ENCODE results near the gene FGF3. TPM values are rescaled to one million over a fixed set of nuclear protein-coding genes. Genes with fewer than 3 reads are reported as not detected.

The FGF3 gene
- not detected in 2 replicates for total RNA-seq

DNA sequence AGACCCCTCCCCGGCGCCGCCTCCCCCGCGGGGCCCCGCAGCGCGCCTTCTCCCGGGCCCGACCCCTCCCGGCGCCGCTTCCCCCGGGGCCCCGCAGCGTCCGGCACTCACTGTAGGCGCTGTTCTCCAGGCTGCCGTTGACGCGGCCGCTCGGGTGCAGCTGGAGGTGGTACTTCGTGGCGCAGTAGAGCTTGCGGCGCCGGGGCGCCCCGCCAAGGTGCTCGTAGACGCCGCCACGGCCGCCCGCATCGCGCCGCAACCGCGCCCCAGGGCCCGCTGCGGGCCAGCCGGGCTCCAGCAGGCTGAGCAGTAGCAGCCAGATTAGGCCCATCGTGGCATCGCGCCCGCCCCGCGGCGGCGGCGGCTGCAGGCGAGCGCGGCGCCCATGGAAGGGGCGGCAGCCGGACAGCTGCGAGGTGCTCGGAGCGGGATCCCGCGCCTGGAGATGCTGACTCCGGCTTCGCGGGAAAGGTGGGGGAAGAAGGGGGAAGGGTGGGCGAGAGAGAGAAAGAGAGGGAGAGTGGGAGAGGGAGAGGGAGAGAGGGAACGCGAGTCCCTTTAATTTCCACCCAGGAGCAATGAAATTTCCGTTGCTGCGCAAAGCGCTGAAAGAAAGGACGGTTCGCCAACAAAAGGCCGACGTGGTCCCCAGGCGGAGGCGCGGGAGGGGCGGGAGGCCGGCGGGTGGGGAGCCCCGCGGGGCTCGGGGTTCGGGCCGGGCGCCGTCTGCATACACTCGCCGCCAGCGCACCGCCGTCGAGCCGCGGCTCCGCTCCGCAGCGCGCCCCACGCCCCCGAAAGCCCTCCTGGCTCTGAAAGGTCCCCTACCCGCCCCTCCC is at the start of gene FGF3:
Gene FGF3, minus strand, starts transcription at position 814 of the 839 bp plus-strand sequence. Its CDS starts 483 bp downstream, at position 331.
- DNase-seq (ENCODE audit: low read depth in 2 of 2), result no peak

- DNase-seq (ENCODE audit: low read depth in 2 of 2), result no peak
Measured at GRCh38 chr11:69868871-69869270, 49.7 kb upstream of the FGF3 start.

- no peak for DNase-seq (ENCODE audit: low read depth in 2 of 2)
Measured at GRCh38 chr11:69868006-69868810, 49.0 kb upstream of the FGF3 start.

- DNase-seq (ENCODE audit: low read depth in 2 of 2), result peak; percentile 23
Measured at GRCh38 chr11:69867076-69868005, 48.1 kb upstream of the FGF3 start.

- DNase-seq (ENCODE audit: low read depth in 2 of 2), result no peak
Measured at GRCh38 chr11:69866648-69867047, 47.4 kb upstream of the FGF3 start.

DNA sequence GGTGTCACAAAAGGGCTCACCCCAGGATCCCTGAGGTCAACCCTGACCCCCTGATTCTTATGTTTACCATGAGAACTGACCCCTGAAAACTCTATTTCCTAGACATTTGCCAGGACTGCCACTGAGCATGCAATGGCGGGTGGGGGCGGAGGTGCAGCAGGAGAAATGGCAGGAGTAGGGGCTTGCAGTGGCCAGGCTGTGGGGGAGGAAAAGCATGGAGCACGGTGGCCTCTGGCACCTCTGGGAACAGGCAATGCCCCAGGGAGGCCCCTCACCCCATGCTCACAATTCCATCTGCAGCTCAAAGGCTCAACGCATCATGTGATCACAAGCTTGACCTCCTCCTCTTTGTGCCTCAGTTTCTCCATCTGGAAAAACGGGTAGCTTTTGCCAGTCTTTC is 46.5 kb upstream of the FGF3 start:
- no peak for DNase-seq (ENCODE audit: low read depth in 2 of 2)

DNA sequence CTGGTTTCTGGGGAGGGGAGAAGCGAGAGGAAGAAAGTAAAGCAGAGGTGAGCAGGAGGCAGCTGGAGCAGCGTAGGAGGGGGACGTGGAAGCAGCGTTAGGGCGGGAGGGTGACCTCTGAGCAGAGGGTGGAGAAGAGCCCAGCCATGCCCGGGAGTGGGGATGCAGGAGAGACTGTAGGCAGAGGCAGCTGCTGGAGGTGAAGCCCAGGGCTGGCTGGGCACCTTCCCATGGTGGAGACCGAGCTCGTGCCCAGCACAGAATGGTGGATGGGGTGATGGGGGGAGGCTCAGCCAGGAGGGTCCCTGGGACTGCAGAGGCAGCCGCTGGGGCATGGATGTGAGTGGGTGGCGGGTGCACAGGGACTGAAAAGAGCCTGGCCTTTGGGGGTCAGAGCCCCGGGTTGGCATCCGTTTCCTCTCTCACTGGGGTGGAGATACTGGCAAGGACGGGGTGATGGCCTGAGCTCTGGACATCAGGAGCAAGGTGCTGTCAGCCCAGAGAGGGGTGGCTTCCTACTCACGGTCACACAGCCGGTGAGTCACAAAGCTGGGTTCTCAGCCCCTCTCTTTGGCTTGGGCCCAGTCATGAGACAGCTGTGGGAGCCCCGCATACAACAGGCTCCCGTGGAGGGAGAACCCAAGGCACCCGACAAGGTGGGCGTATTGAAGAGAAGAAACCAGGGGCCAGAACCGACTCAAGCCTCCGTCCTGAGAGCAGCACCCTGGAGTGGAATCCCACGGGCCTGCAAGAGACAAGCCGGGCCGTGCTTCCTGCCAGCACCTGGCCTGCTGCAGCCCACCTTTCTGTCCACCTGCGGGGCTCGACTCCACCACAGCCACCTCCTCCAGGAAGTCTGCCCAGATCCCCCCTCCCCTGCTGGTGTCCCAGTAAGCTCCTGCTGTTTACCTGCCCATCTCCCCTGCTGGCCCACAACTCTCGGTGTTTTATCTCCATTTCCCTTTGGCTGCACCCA is 45.8 kb upstream of the FGF3 start:
- no peak for DNase-seq (ENCODE audit: low read depth in 2 of 2)

GRCh38 chr11:69863544-69864200 is 44.5 kb upstream of the FGF3 start:
- DNase-seq (ENCODE audit: low read depth in 2 of 2), result no peak

DNA sequence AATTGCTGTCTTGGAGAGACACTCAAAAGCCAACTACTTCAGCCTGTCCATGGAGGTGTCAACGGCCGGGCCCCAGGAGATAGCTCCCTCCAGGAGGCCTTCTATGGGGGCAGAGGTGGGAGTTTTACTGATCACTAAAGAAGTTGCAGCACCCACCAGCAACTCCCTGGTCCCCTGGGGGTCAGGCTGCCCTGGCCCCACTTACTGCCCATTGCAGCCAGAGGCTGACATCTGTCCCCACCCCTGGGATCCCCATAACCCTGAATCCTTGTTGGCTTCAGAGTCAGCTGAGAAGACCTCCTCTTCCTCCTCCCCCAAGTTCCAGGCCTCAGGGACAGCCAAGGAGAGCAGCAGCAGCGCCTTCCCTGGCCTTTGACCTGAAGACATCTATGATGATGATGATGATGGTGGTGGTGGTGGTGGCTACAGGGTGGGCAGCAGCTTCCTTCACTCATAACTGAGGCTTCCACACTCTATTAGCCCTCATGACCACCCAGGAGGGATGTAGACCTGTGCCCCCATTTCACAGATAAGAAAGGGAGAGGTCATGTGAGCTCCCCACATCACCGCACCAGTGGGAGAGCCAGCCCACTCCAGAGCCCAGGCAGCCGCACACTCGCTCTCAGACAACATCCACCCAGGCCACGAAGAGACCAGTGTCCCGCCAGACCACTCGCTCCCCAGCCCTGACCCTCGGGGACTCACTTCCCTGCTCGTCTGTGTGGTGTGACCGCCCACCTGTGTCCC is 43.8 kb upstream of the FGF3 start:
- no peak for DNase-seq (ENCODE audit: low read depth in 2 of 2)

- DNase-seq (ENCODE audit: low read depth in 2 of 2), result no peak
Measured at GRCh38 chr11:69862331-69862771, 43.1 kb upstream of the FGF3 start.

GRCh38 chr11:69861901-69862300 is 42.7 kb upstream of the FGF3 start:
- no peak for DNase-seq (ENCODE audit: low read depth in 2 of 2)

- no peak for DNase-seq (ENCODE audit: low read depth in 2 of 2)
Measured at GRCh38 chr11:69860796-69861445, 41.7 kb upstream of the FGF3 start.

DNA sequence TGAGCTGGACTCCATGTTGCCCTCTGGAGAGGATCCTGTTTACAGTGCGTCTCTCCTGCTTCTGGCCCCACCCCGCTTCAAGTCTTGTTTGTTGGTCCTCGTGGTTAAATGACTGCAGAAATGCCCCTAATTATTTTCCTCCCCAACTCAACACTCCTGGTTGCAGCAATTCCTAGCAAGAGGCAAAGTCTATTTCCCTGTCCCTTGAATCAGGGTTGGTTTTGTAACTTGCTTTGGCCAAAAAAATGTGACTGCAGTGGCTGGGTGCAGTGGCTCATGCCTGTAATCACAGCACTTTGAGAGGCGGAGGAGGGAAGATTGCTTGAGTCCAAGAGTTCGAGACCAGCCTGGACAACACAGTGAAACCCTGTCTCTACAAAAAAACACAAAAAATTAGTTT is 41.0 kb upstream of the FGF3 start:
- no peak for DNase-seq (ENCODE audit: low read depth in 2 of 2)

- no peak for DNase-seq (ENCODE audit: low read depth in 2 of 2)
Measured at GRCh38 chr11:69859275-69859934, 40.2 kb upstream of the FGF3 start.

GRCh38 chr11:69855421-69855820 is 36.2 kb upstream of the FGF3 start:
- no peak for DNase-seq (ENCODE audit: low read depth in 2 of 2)

GRCh38 chr11:69854713-69855112 is 35.5 kb upstream of the FGF3 start:
- DNase-seq (ENCODE audit: low read depth in 2 of 2), result peak in 1 of 2 donors; percentile 53

DNA sequence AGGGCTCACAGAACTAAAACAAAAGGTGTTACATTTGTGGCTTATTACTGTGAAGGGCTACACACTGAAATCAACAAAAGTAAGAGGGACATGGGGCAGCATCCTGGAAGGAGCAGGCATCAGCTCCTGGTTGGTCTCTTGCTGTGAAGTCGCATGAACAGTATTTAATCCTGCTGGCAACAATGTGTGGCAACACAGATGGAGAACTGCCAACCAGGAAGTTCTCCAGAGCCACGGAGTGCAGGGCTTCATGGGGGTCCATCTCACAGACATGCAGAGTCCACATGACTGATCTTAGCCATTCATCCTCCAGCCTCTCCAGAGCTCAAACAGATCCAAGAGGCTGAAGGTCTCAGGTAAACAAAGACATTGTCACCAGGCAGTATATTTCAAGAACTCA is 32.8 kb upstream of the FGF3 start:
- DNase-seq (ENCODE audit: low read depth in 2 of 2), result no peak

DNA sequence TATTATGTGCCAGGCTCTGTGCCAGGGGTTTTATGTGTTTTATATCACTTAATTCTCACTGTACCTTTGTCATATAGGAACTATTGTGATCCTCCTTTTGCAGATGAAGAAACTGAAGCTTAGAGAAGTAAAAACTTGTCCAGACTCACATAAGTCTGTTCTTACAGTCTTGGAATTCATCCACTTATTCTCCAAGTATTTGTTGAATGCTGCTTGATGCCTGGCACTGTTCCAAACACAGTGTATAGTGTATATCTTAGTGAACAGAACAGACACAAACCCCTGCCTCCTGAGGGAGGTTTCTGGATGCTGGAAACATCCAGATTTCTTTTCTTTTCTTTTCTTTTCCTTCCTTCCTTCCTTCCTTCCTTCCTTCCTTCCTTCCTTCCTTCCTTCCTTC is 29.0 kb upstream of the FGF3 start:
- peak in 1 of 2 donors; percentile 36 for DNase-seq (ENCODE audit: low read depth in 2 of 2)
